HepG2 (cell line): ENCODE measurements around the gene CREG2. TPM values are rescaled to one million over a fixed set of nuclear protein-coding genes. Genes with fewer than 3 reads are reported as not detected.

Experiments
- ASH2L ChIP-seq: fragments of 300-600, 200-600 bp; sonication (generic); IDR thresholded peaks from 2 replicates; pipeline ENCODE4 v1.7.0; 2017; ENCODE audit warnings: low read depth, mild to moderate bottlenecking, moderate library complexity, mixed read lengths, low read length; ENCODE audit not compliant: insufficient read length
- GATAD2A ChIP-seq: IDR thresholded peaks from 2 replicates; pipeline ENCODE4 v1.6.1; 2016
- MAF1 ChIP-seq: sonication (generic); formaldehyde crosslinking; IDR thresholded peaks from 2 replicates; pipeline ENCODE4 v1.5.0; 2020; ENCODE audit warnings: missing genetic modification reagents, borderline replicate concordance
- NPAS2 ChIP-seq: sonication (generic); formaldehyde crosslinking; IDR thresholded peaks from 2 replicates; pipeline ENCODE4 v1.8.0; 2022; ENCODE audit warnings: mild to moderate bottlenecking, missing genetic modification reagents, borderline replicate concordance
- NRL ChIP-seq: sonication (generic); formaldehyde crosslinking; IDR thresholded peaks from 2 replicates; pipeline ENCODE4 v1.5.0; 2020; ENCODE audit warnings: missing genetic modification reagents, mild to moderate bottlenecking, moderate library complexity, borderline replicate concordance
- RAD51 ChIP-seq: fragments of 450-650 bp; IDR thresholded peaks from 2 replicates; pipeline ENCODE4 v1.6.1; 2016; ENCODE audit warnings: borderline replicate concordance
- WIZ ChIP-seq: sonication (generic); formaldehyde crosslinking; IDR thresholded peaks from 2 replicates; pipeline ENCODE4 v1.5.1; 2020; ENCODE audit warnings: mild to moderate bottlenecking, missing genetic modification reagents
- ZBTB33 ChIP-seq: sonication (generic); formaldehyde crosslinking; IDR thresholded peaks from 2 replicates; pipeline ENCODE4 v1.4.0; 2020; ENCODE audit warnings: missing genetic modification reagents
- ZFP1 ChIP-seq: IDR thresholded peaks from 2 replicates; pipeline ENCODE4 v1.6.1; 2016
- ZFP41 ChIP-seq: sonication (generic); formaldehyde crosslinking; IDR thresholded peaks from 2 replicates; pipeline ENCODE4 v1.4.0; 2020; ENCODE audit warnings: mild to moderate bottlenecking, missing genetic modification reagents, borderline replicate concordance
- ZNF235 ChIP-seq: sonication (generic); formaldehyde crosslinking; IDR thresholded peaks from 2 replicates; pipeline ENCODE4 v1.8.1; 2023; ENCODE audit warnings: mild to moderate bottlenecking, missing genetic modification reagents, borderline replicate concordance
- ZNF430 ChIP-seq: sonication (generic); formaldehyde crosslinking; IDR thresholded peaks from 2 replicates; pipeline ENCODE4 v1.9.0; 2021; ENCODE audit warnings: mild to moderate bottlenecking, missing genetic modification reagents
- ZNF713 ChIP-seq: sonication (generic); formaldehyde crosslinking; IDR thresholded peaks from 2 replicates; pipeline ENCODE4 v1.4.0; 2020; ENCODE audit warnings: mild to moderate bottlenecking, missing genetic modification reagents
- polyA plus RNA-seq, 8 experiments: library from polyadenylated mRNA; depleted of rRNA in 3 of 8; stranded (reverse) in 7 of 8; unstranded in 1 of 8; fragments of >200 nt; fragmentation: Illumina TruSeq in 4 of 8; extraction: Trizol in 4 of 8; gene quantifications; 2 replicates each; pipeline versions ENCODE4 v1.2.1 to v1.2.3, GENCODE V29; 2011 to 2016; ENCODE audit warnings: low read depth in 4 of 8, missing spikeins in 1 of 8, mixed read lengths in 1 of 8; ENCODE audit not compliant: insufficient read depth in 1 of 8
- total RNA-seq, 5 experiments: library from RNA; depleted of rRNA; stranded (reverse); fragments of >200 nt; fragmentation: Illumina TruSeq; extraction: Trizol; gene quantifications; 2 replicates each; pipeline ENCODE4 v1.2.3, GENCODE V29; 2016; ENCODE audit warnings: low read depth in 1 of 5
- TF ChIP-seq, protein P1 (sequence below): sonication (generic); formaldehyde crosslinking; IDR thresholded peaks from 2 replicates; pipeline ENCODE4 v1.4.0; 2020; ENCODE audit warnings: missing genetic modification reagents
- TF ChIP-seq, protein P2 (sequence below): sonication (generic); formaldehyde crosslinking; IDR thresholded peaks from 2 replicates; pipeline ENCODE4 v1.4.0; 2020; ENCODE audit warnings: missing genetic modification reagents, borderline replicate concordance
- TF ChIP-seq, protein P3 (sequence below): sonication (generic); formaldehyde crosslinking; IDR thresholded peaks from 2 replicates; pipeline ENCODE4; 2020; ENCODE audit warnings: missing genetic modification reagents, mild to moderate bottlenecking, borderline replicate concordance

CREG2 gene
- total and polyA plus RNA-seq, 2 of the 13 experiments (the other 11 are each of a cell fraction or from before 2014, with no cell fraction given) = 0.18 to 0.26 TPM

DNA sequence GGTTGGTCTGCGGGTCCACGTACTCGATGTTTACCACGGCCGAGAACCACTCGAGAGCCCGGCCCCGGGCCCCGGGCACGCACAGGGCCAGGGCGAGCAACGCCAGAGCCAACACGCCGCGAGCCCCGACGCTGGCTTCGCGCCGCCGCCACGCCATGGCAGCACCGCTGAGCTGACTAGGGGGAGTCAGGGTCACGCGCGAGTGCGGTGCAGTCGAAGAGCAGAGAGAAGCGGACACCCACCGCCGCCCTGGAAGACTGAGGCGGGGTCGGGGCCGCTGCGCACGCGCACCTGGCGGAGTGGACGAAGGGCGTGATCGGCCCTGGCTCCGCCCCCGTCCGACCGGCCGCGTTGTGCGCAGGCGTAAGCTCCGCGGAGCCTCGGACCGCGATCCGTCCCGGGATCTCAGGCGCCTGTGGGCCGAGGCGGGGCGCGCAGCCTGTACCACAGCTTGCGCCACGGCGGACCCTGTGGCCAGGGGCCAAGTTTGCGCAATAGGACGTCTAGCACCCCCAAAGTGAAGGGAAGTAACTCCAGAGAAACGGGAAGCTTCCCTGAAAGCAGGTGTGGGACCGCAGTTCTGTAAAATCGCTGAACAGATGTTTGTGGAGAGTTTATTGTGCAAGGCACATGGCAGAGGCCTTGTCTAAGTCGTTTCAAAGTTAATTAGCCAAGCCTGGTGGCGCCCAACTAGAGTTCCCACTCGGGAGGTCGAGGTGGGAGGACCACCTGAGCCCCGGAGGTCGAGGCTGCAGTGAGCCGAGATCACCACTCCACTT, 78.7 kb downstream of the CREG2 start, which contains the start of gene RNF149 (continued):
- TF ChIP-seq ASH2L (peak; percentile 92), GATAD2A (CRISPR knock-in tag) (peak; percentile 97), ZNF235 (peak; percentile 98; the same call in 1 of the 2 replicates), MAF1 (CRISPR knock-in tag) (peak; percentile 87), ZBTB33 (peak; percentile 68; the same call in 1 of the 2 replicates), WIZ (CRISPR knock-in tag) (peak; percentile 93), ZNF430 (CRISPR knock-in tag) (peak; percentile 99), ZNF713 (peak; percentile 94; the same call in 1 of the 2 replicates), NRL (CRISPR knock-in tag) (peak; percentile 81), ZFP1 (CRISPR knock-in tag) (peak; percentile 85; the same call in 1 of the 2 replicates), NPAS2 (CRISPR knock-in tag) (no peak), ZFP41 (CRISPR knock-in tag) (peak; percentile 83; the same call in 1 of the 2 replicates), RAD51 (no peak)
- TF ChIP-seq, protein P1, sequence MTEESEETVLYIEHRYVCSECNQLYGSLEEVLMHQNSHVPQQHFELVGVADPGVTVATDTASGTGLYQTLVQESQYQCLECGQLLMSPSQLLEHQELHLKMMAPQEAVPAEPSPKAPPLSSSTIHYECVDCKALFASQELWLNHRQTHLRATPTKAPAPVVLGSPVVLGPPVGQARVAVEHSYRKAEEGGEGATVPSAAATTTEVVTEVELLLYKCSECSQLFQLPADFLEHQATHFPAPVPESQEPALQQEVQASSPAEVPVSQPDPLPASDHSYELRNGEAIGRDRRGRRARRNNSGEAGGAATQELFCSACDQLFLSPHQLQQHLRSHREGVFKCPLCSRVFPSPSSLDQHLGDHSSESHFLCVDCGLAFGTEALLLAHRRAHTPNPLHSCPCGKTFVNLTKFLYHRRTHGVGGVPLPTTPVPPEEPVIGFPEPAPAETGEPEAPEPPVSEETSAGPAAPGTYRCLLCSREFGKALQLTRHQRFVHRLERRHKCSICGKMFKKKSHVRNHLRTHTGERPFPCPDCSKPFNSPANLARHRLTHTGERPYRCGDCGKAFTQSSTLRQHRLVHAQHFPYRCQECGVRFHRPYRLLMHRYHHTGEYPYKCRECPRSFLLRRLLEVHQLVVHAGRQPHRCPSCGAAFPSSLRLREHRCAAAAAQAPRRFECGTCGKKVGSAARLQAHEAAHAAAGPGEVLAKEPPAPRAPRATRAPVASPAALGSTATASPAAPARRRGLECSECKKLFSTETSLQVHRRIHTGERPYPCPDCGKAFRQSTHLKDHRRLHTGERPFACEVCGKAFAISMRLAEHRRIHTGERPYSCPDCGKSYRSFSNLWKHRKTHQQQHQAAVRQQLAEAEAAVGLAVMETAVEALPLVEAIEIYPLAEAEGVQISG (CRISPR knock-in tag) = peak; percentile 87
- TF ChIP-seq, protein P2, sequence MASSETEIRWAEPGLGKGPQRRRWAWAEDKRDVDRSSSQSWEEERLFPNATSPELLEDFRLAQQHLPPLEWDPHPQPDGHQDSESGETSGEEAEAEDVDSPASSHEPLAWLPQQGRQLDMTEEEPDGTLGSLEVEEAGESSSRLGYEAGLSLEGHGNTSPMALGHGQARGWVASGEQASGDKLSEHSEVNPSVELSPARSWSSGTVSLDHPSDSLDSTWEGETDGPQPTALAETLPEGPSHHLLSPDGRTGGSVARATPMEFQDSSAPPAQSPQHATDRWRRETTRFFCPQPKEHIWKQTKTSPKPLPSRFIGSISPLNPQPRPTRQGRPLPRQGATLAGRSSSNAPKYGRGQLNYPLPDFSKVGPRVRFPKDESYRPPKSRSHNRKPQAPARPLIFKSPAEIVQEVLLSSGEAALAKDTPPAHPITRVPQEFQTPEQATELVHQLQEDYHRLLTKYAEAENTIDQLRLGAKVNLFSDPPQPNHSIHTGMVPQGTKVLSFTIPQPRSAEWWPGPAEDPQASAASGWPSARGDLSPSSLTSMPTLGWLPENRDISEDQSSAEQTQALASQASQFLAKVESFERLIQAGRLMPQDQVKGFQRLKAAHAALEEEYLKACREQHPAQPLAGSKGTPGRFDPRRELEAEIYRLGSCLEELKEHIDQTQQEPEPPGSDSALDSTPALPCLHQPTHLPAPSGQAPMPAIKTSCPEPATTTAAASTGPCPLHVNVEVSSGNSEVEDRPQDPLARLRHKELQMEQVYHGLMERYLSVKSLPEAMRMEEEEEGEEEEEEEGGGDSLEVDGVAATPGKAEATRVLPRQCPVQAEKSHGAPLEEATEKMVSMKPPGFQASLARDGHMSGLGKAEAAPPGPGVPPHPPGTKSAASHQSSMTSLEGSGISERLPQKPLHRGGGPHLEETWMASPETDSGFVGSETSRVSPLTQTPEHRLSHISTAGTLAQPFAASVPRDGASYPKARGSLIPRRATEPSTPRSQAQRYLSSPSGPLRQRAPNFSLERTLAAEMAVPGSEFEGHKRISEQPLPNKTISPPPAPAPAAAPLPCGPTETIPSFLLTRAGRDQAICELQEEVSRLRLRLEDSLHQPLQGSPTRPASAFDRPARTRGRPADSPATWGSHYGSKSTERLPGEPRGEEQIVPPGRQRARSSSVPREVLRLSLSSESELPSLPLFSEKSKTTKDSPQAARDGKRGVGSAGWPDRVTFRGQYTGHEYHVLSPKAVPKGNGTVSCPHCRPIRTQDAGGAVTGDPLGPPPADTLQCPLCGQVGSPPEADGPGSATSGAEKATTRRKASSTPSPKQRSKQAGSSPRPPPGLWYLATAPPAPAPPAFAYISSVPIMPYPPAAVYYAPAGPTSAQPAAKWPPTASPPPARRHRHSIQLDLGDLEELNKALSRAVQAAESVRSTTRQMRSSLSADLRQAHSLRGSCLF (CRISPR knock-in tag) = peak; percentile 39; the same call in 1 of the 2 replicates
- TF ChIP-seq, protein P3, sequence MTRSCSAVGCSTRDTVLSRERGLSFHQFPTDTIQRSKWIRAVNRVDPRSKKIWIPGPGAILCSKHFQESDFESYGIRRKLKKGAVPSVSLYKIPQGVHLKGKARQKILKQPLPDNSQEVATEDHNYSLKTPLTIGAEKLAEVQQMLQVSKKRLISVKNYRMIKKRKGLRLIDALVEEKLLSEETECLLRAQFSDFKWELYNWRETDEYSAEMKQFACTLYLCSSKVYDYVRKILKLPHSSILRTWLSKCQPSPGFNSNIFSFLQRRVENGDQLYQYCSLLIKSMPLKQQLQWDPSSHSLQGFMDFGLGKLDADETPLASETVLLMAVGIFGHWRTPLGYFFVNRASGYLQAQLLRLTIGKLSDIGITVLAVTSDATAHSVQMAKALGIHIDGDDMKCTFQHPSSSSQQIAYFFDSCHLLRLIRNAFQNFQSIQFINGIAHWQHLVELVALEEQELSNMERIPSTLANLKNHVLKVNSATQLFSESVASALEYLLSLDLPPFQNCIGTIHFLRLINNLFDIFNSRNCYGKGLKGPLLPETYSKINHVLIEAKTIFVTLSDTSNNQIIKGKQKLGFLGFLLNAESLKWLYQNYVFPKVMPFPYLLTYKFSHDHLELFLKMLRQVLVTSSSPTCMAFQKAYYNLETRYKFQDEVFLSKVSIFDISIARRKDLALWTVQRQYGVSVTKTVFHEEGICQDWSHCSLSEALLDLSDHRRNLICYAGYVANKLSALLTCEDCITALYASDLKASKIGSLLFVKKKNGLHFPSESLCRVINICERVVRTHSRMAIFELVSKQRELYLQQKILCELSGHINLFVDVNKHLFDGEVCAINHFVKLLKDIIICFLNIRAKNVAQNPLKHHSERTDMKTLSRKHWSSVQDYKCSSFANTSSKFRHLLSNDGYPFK = peak; percentile 89
